Hair follicular keratinocyte (primary cell): ENCODE data around the gene UTP15. TPM values are rescaled to one million over a fixed set of nuclear protein-coding genes. Genes with fewer than 3 reads are reported as not detected.

ENCODE experiments used
- total RNA-seq: library from RNA; depleted of rRNA; stranded (reverse); fragments of >200 nt; gene quantifications from 2 replicates; pipeline ENCODE4 v1.2.3, GENCODE V29; 2015

UTP15 gene, protein sequence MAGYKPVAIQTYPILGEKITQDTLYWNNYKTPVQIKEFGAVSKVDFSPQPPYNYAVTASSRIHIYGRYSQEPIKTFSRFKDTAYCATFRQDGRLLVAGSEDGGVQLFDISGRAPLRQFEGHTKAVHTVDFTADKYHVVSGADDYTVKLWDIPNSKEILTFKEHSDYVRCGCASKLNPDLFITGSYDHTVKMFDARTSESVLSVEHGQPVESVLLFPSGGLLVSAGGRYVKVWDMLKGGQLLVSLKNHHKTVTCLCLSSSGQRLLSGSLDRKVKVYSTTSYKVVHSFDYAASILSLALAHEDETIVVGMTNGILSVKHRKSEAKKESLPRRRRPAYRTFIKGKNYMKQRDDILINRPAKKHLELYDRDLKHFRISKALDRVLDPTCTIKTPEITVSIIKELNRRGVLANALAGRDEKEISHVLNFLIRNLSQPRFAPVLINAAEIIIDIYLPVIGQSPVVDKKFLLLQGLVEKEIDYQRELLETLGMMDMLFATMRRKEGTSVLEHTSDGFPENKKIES
- 17.7 and 19.0 TPM in 2 replicates for total RNA-seq

GRCh38 chr5:73565139-73565968 is at the start of gene UTP15, which contains the start of gene ANKRA2:
Gene UTP15, plus strand, starts transcription at chr5:73565743. Its CDS starts 1,602 bp downstream, at chr5:73567345.
Gene ANKRA2, minus strand, starts transcription at chr5:73565639. Its CDS starts 2,758 bp downstream, at chr5:73562881.

DNA sequence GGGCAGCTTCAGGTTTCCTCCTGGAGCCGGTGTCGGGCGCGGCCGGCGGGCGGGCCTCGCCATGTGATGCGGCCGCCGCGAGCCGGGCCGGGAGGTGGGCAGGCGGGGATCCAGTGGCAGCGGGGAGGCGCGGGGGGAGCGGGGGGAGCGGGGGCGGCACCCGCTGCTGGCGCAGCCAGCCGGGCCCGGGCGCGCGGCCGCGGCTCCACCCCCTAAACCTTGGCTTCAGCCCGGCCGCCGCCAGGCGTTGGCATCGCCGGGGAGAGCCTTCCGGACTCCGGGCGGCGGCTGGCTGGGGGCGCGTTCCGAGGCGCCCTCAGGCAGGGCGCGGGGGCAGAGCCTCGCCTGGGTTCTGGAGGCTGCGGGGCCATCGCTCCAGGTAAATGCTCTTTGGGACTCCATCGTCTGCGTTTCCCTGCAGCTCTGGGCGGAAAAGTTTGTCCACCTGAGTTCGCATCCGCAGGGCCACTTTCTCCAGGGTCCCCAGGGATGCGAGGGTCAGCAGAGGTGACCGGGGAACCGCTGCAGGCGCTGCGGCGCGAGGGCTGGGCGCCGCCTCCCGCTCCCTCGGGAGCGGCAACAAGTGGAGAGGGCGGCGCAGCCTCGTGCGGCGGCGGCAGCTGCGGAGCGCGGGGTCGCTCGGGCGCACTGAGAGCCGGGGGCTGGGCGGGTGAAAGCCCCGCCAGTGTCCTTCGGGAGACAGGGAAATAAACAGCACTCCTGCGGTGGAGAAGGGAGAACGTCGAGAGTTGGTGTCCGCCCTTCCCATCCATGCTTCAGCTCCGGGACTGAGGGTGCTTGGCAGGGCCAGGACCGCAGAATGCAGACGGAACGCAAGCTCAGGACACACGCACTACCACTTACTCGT is 60.6 kb downstream of the UTP15 start, which contains the start of gene ARHGEF28:
Gene ARHGEF28 (plus strand): TSS at position 253 of the 868 bp plus-strand sequence. CDS start 58,656 bp downstream, outside the sequence.

Other genes with a start within 250 kb of the UTP15 start
- gene FOXD1, start 117.0 kb upstream of the UTP15 start, total RNA-seq: 3.3 and 6.6 TPM in 2 replicates
- 639 and 684 TPM in 2 replicates for gene BTF3, start 67.3 kb upstream of the UTP15 start, total RNA-seq
- gene ANKRA2, start 104 bp upstream of the UTP15 start, total RNA-seq: 10.8 and 14.9 TPM in 2 replicates
- 29.5 and 39.7 TPM in 2 replicates for gene ARHGEF28, start 60.5 kb downstream of the UTP15 start, total RNA-seq